Heart right ventricle (tissue), 16 donors: ENCODE data around the gene MAPKAP1. TPM values are rescaled to one million over a fixed set of nuclear protein-coding genes. Genes with fewer than 3 reads are reported as not detected.

Experiments
- ATAC-seq, 8 donors: fragments of 200-7000 bp; cut with Tn5 transposase; one replicate each; pipeline ENCODE4 v1.9.1; 2020; ENCODE audit warnings: mild to moderate bottlenecking in 8 of 8, moderate library complexity in 8 of 8, moderate number of reproducible peaks in 1 of 8
- DNase-seq, 2 donors: peaks; one replicate each; pipeline ENCODE4 v3.0.0-alpha.2; 2020
- H3K27ac ChIP-seq, 10 donors: fragments of 200-600 bp; sonication (generic) in 2 of 10; one replicate each; pipeline versions ENCODE4 v1.5.0 to v1.8.0; 2020 to 2022; ENCODE audit warnings: mild to moderate bottlenecking in 3 of 10
- H3K27me3 ChIP-seq, 7 donors: fragments of 200-600 bp; one replicate each; pipeline ENCODE4 v1.8.0; 2021 to 2022; ENCODE audit warnings: mild to moderate bottlenecking in 2 of 7
- H3K36me3 ChIP-seq, 9 donors: fragments of 200-600 bp; sonication (generic) in 1 of 9; one replicate each; pipeline versions ENCODE4 v1.5.0 to v1.8.0; 2020 to 2022; ENCODE audit warnings: mild to moderate bottlenecking in 2 of 9
- H3K4me1 ChIP-seq, 9 donors: fragments of 200-600 bp; sonication (generic) in 1 of 9; one replicate each; pipeline versions ENCODE4 v1.5.0 to v1.8.0; 2020 to 2022; ENCODE audit warnings: mild to moderate bottlenecking in 4 of 9
- H3K4me3 ChIP-seq, 10 donors: fragments of 200-600 bp; sonication (generic) in 2 of 10; one replicate each; pipeline versions ENCODE4 v1.5.0 to v1.8.0; 2020 to 2022; ENCODE audit warnings: mild to moderate bottlenecking in 7 of 10, moderate library complexity in 2 of 10
- H3K9me3 ChIP-seq, 11 donors: fragments of 200-600 bp in 10 of 11; sonication (generic) in 2 of 11; one replicate each; pipeline versions ENCODE4 v1.5.0 to v1.8.0; 2013 to 2022; ENCODE audit warnings: mild to moderate bottlenecking in 2 of 11, control low read depth in 1 of 11, moderate library complexity in 1 of 11
- CTCF ChIP-seq, 9 donors: fragments of 200-600 bp; sonication (generic) in 2 of 9; IDR thresholded peaks; one replicate each; pipeline versions ENCODE4 v1.5.0 to v1.8.0; 2021 to 2022; ENCODE audit warnings: antibody characterized with exemption in 9 of 9, mild to moderate bottlenecking in 5 of 9, moderate library complexity in 1 of 9
- WGBS, 2 donors: extraction: QIAGEN DNeasy Blood & Tissue Kit; methylation state at CpG; one replicate each; pipeline ENCODE4 v1.1.7; 2013; ENCODE audit warnings: inconsistent platforms in 1 of 2; 5-methylcytosine and 5-hydroxymethylcytosine counted together
- intact Hi-C, 10 donors: fragments of 100-400 bp; cut with DNase I; formaldehyde crosslinking; loops; one replicate each; pipeline versions ENCODE4 v1.11.1 to v1.14.2; 2022
- polyA plus RNA-seq, 2 donors: library from polyadenylated mRNA; stranded (reverse); fragments of 200-250 nt; gene quantifications; one replicate each; pipeline ENCODE4 v1.2.3, GENCODE V29; 2013
- total RNA-seq, 10 donors: library from RNA; stranded (reverse); fragmentation: NEBNext Ultra II Directional in 3 of 10; extraction: Animal tissue kit (Norgen Biotek cat#: 25700) in 3 of 10; gene quantifications; one replicate each; pipeline versions ENCODE4 v1.2.1 to v1.2.4, GENCODE V29; 2021 to 2023
- donor health status: Arrhythmogenic right ventricular cardiomyopathy.
- donor health status: ischemic (EF 13 %, LVEDD 7.1; RV severe dilation, severe dysfunction).
- donor health status: healthy with polysubstance abuse.
- donor health status: DM: no; HTN: yes; CAD: no.
- donor health status: DM: no; HTN: no; CAD: no.
- donor health status: ischemic (EF 25% LVEDD 6.9; RV normal size, moderate dysfunction).
- donor health status: ischemic (EF 25% LVEDD 5.7; RV mildly dilated, moderate dysfunction).
- donor health status: healthy.
- donor health status: DM: yes; HTN: yes; CAD: no.
- donor health status: Ischemic cardiomyopathy.
- donor health status: ischemic (EF 35%, LVEDD 5.7; RV mildly dilated, moderate dysfunction).
- donor health status: nonischemic (EF 11% LVEDD 7.7; RV severe dilation, severe dysfunction).
- donor health status: DM: yes; HTN: yes; CAD: no.
- donor health status: PGD.
- donor health status: ischemic (EF 29% LVEDD 5.4; RV normal size, mild dysfunction).
- donor health status: nonischemic (EF 23%, LVEDD 6.1; RV moderate dilation, normal function).

Gene MAPKAP1
- total and polyA plus RNA-seq, 12 donors = 102 to 143 (median 116) TPM

- DNase-seq (peak; percentile 68 to 69), ATAC-seq (peak in 7 of 8 donors; percentile 75 to 97 (median 89))
- Histone ChIP-seq H3K27me3 (no peaks in the 10 kb centered on the region), H3K4me3 (no peak overlapping the region), H3K27ac (peak overlapping the region in 9 of 10 donors; percentile 12 to 85 (median 56)), H3K4me1 (peaks cover 0 to 83% (median 15%) of the 10 kb centered on the region in 9 donors), H3K9me3 (no peaks in the 10 kb centered on the region), H3K36me3 (no peaks in the 10 kb centered on the region)
- intact Hi-C loops = no loop called here
- WGBS, 2 donors = 40 to 62% methylated on average over 6 of the region's 6 CpGs
- TF ChIP-seq CTCF (IDR thresholded peaks at IDR 0.05) = no peak
Observed at GRCh38 chr9:125525921-125526631, 180.9 kb downstream of the MAPKAP1 start.

- WGBS, 2 donors = 84 to 90% methylated on average over 6 of the region's 6 CpGs
- Histone ChIP-seq H3K27ac (peak overlapping the region in 8 of 10 donors; percentile 11 to 85 (median 55)), H3K27me3 (no peaks in the 10 kb centered on the region), H3K36me3 (peaks cover 0 to 13% (median 0%) of the 10 kb centered on the region in 9 donors), H3K9me3 (no peaks in the 10 kb centered on the region), H3K4me3 (no peak overlapping the region), H3K4me1 (peaks cover 0 to 81% (median 13%) of the 10 kb centered on the region in 9 donors)
- no peak for TF ChIP-seq CTCF (IDR thresholded peaks at IDR 0.05)
- intact Hi-C loops = no loop called here
- DNase-seq (no peak), ATAC-seq (no peak)
Observed at GRCh38 chr9:125524583-125525355, 182.2 kb downstream of the MAPKAP1 start.

GRCh38 chr9:125523681-125524080 is 183.3 kb downstream of the MAPKAP1 start:
- no peak overlapping the region for H3K4me3 ChIP-seq
- ATAC-seq (no peak), DNase-seq (no peak)
- WGBS, 2 donors = 98 to 100% methylated on average over 3 of the region's 3 CpGs
- no peak overlapping the region for H3K27ac ChIP-seq
- TF ChIP-seq CTCF (IDR thresholded peaks at IDR 0.05) = no peak
- intact Hi-C loops = no loop called here
- peaks cover 0 to 71% (median 11%) of the 10 kb centered on the region in 9 donors for H3K4me1 ChIP-seq
- H3K9me3 ChIP-seq = no peaks in the 10 kb centered on the region
- no peaks in the 10 kb centered on the region for H3K27me3 ChIP-seq
- peaks cover 0 to 15% (median 0%) of the 10 kb centered on the region in 9 donors for H3K36me3 ChIP-seq

GRCh38 chr9:125522328-125522725 is 184.7 kb downstream of the MAPKAP1 start:
- DNase-seq (peak in 1 of 2 donors; percentile 24), ATAC-seq (no peak)
- no peak for TF ChIP-seq CTCF (IDR thresholded peaks at IDR 0.05)
- no peaks in the 10 kb centered on the region for H3K9me3 ChIP-seq
- intact Hi-C loops = no loop called here
- no peak overlapping the region for H3K4me3 ChIP-seq
- no peaks in the 10 kb centered on the region for H3K27me3 ChIP-seq
- peaks cover 0 to 15% (median 0%) of the 10 kb centered on the region in 9 donors for H3K36me3 ChIP-seq
- peaks cover 0 to 60% (median 11%) of the 10 kb centered on the region in 9 donors for H3K4me1 ChIP-seq
- 74 to 81% methylated on average over 5 of the region's 5 CpGs for WGBS, 2 donors
- H3K27ac ChIP-seq = peak overlapping the region in 3 of 10 donors; percentile 0 to 88 (median 4)
